GM19467 (cell line): ENCODE data around the gene SPATA13.
"Not testable (repeated sequence)": the region's sequence is repeated elsewhere in the genome, so short reads cannot be mapped to it uniquely, and the experiment has no call there.

Source experiments
- ATAC-seq: cut with Tn5 transposase; IDR thresholded peaks from one replicate; pipeline ENCODE4 v1.9.1; 2021; ENCODE audit warnings: mild to moderate bottlenecking, moderate library complexity; ENCODE audit not compliant: unreplicated experiment

The SPATA13 gene

DNA sequence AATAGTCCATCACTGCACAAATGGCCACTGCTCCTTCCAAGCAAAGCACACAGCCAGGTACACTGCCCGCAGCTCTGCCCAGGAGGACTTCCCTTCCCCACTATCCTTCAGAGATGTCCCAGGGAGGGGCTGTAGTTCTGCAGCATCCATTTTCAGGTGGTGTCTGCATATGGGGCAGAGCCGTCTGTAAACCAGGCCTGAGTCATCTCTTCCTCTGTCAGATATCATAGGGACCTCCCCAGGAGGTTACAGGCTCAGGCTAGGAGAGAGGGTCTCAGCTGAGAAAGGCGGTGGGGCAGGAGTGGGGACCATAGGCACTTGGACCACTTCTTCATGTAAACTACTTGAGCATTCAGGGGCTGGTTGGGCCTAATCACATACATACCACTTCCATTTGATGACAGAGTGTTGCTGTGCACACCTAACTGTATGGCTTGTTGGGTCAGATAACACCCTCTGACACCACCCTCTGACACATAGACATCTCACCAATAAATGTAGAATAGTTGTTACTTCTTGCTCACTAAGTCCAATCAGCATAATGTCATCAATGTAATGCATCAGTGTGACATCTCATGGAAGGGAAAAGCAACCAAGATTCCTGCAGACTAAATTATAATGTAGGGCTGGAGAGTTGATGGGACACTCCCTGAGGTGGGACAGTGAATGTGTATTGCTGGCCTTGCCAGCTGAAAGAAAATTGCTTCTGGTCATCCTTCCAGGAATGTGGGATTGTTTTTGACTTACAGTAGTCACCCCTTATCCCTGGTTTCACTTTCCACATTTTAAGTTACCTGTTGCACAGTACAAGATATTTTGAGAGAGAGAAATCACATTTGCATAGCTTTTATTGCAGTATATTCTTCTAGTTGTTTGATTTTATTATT, 189.5 kb downstream of the SPATA13 start:
- ATAC-seq = not testable (repeated sequence)

- ATAC-seq = no peak
Observed at GRCh38 chr13:24351423-24351822, 190.9 kb downstream of the SPATA13 start.

- no peak for ATAC-seq
Observed at GRCh38 chr13:24353736-24354135, 193.2 kb downstream of the SPATA13 start.

- no peak for ATAC-seq
Observed at GRCh38 chr13:24355103-24355502, 194.6 kb downstream of the SPATA13 start.

GRCh38 chr13:24356270-24356669, 195.8 kb downstream of the SPATA13 start:
- ATAC-seq = no peak
